AG04450 (cell line): Measurements from ENCODE around the gene N4BP2L2. TPM values are rescaled to one million over a fixed set of nuclear protein-coding genes. Genes with fewer than 3 reads are reported as not detected.

Experiments
- CTCF ChIA-PET: fragments of 300-600, 350-600 bp; formaldehyde crosslinking; extraction: SDS; loops from one replicate; lab custom pipeline; 2022; ENCODE audit warnings: antibody characterized with exemption, inconsistent platforms; lab: Charles Lee
- POLR2A ChIA-PET: fragments of 350-600 bp; formaldehyde crosslinking; extraction: SDS; loops from one replicate; lab custom pipeline; 2021; ENCODE audit warnings: antibody characterized with exemption, inconsistent platforms; lab: Yijun Ruan, JAX
- DNase-seq: peaks from one replicate; pipeline ENCODE4 v3.0.0-alpha.2; 2011; ENCODE audit warnings: low read depth, low spot score
- H3K27ac ChIP-seq: one replicate; pipeline ENCODE4 v1.5.1; 2012; ENCODE audit warnings: low read depth, low read length, control low read depth
- H3K27me3 ChIP-seq: one replicate; pipeline ENCODE4 v1.6.0; 2012; ENCODE audit warnings: low read length; ENCODE audit not compliant: control insufficient read depth, insufficient read depth
- H3K4me3 ChIP-seq: 2 replicates; pipeline ENCODE4 v1.5.1; 2011; ENCODE audit warnings: mild to moderate bottlenecking, low read depth, low read length, control low read depth
- H3K9me3 ChIP-seq: 2 replicates; pipeline ENCODE4 v1.5.1; 2012; ENCODE audit warnings: low read length; ENCODE audit not compliant: control insufficient read depth, insufficient read depth
- polyA plus RNA-seq: library from polyadenylated mRNA; depleted of rRNA; stranded (reverse); fragments of >200 nt; gene quantifications from 2 replicates; pipeline ENCODE4 v1.2.3, GENCODE V29; 2011
- TF ChIP-seq, protein P1 (sequence below): IDR thresholded peaks from 2 replicates; pipeline ENCODE4 v1.5.1; 2011; ENCODE audit warnings: low read depth, low read length, control low read depth, inconsistent platforms

Gene N4BP2L2
- polyA plus RNA-seq, 1 experiment: 74.5 TPM

DNA sequence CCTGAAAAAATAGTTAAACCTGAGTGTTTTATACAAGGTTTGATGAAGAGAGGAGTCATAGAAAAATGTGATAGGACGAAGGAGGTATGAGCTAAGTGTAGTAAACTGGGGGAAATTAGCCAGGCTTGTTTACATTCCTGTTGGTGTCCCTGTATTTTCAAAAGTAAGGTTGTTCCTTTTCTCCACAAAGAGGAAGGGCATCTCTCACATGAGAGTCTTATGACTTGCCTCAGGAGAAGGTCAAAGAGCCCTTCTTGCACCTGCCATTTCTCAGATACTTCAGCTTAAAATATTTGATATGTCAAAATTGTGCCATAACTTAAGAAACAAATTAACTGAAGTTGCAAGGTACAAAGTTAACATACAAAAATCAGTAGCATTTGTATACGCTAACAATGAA lies 3.6 kb upstream of the N4BP2L2 start:
- Histone ChIP-seq H3K4me3 (no peak overlapping the region), H3K9me3 (no peaks in the 10 kb centered on the region), H3K27me3 (peaks cover 4% of the 10 kb centered on the region), H3K27ac (no peak overlapping the region)
- TF ChIP-seq, protein P1, sequence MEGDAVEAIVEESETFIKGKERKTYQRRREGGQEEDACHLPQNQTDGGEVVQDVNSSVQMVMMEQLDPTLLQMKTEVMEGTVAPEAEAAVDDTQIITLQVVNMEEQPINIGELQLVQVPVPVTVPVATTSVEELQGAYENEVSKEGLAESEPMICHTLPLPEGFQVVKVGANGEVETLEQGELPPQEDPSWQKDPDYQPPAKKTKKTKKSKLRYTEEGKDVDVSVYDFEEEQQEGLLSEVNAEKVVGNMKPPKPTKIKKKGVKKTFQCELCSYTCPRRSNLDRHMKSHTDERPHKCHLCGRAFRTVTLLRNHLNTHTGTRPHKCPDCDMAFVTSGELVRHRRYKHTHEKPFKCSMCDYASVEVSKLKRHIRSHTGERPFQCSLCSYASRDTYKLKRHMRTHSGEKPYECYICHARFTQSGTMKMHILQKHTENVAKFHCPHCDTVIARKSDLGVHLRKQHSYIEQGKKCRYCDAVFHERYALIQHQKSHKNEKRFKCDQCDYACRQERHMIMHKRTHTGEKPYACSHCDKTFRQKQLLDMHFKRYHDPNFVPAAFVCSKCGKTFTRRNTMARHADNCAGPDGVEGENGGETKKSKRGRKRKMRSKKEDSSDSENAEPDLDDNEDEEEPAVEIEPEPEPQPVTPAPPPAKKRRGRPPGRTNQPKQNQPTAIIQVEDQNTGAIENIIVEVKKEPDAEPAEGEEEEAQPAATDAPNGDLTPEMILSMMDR: no peak
- ChIA-PET POLR2A (no interaction called here), CTCF (no interaction called here)
- no peak for DNase-seq

DNA sequence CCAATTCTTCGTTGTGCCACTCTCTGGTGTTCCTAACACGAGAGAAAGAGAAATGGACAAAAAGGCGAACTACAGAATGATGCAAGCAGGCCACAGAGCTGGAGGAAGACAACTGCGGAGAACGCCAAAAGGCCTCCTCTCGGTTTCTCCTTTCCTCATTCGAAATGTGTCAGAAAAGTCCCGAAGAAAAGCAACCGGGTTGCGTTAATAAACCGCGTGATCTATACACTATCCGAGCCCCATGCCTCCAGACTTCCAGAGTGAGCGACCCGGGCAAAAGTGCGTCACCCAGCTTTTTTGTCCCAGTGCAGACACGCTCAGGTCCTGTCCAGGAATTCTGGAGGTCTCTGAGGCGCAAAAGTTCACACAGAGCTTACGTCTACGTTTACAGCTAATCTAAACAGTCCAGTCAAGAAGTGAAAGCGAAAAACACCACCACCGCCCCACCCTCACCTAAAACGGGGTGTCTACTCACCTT lies 413 bp downstream of the N4BP2L2 start:
- ChIA-PET POLR2A (interaction anchor here (0.7 kb wide), 1 partner anchor 121 kb away, joined by 3 read pairs; no protein-coding TSS in a partner anchor), CTCF (interaction anchor here (1.0 to 1.9 kb wide), 2 partner anchors 43 to 628 kb away, joined by 3 to 7 read pairs; no protein-coding TSS in a partner anchor)
- Histone ChIP-seq H3K9me3 (no peaks in the 10 kb centered on the region), H3K27me3 (no peaks in the 10 kb centered on the region), H3K27ac (peak overlapping the region; percentile 88), H3K4me3 (peak overlapping the region; percentile 69)
- DNase-seq: no peak
- TF ChIP-seq, protein P1: no peak

DNA sequence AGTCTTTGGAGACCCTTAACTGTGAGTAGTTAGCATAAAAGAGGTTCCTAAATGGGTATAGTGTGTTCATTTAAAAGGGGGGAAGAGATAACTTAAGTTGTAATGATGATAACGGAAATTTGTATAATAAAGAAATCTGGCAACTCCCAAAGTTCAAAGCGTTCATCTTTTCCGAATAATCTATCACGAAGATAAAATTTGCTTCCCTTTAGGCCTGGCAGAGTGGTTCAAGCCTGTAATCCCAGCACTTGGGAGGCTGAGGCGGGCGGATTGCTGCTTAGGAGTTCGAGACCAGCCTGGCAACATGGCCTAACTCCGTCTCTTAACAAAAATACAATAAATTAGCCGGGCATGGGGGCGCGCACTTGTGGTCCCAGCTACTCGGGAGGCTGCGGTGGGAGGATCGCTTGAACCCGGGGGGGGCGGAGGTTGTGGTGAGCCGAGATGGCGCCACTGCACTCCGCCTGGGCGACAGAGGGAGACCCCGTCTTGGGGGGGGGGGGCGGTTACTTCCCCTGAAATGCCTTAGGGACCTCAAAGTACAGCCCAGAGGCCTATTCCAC lies 934 bp downstream of the N4BP2L2 start:
- CTCF ChIA-PET: interaction anchor here (1.1 to 1.9 kb wide), 3 partner anchors 43 to 628 kb away, joined by 3 to 7 read pairs (median 3); no protein-coding TSS in a partner anchor
- H3K4me3 ChIP-seq: peak overlapping the region; percentile 69
- peak overlapping the region; percentile 88 for H3K27ac ChIP-seq
- no peak for DNase-seq
- H3K27me3 ChIP-seq: no peaks in the 10 kb centered on the region
- TF ChIP-seq, protein P1: no peak
- POLR2A ChIA-PET: interaction anchor here (0.7 kb wide), 1 partner anchor 121 kb away, joined by 3 read pairs; no protein-coding TSS in a partner anchor
- no peaks in the 10 kb centered on the region for H3K9me3 ChIP-seq

DNA sequence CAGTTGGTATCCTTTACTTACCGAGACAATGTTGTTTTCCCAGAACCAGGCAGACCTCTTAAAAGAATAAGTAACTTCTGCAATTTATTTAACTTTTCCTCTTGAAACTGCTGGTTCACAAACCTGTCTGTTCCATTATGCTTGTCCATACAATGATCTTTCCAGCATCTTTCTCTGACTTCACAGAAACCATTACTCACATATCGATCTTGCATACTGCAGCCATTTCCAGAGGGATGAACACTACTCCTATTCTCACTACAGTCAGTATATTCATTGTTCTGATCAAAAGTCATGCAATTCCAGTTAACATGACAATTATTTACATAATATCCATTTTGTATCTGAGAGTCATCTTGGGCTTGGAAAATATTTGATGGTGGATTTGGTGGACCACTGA lies 2.8 kb downstream of the N4BP2L2 start:
- no peaks in the 10 kb centered on the region for H3K9me3 ChIP-seq
- no peaks in the 10 kb centered on the region for H3K27me3 ChIP-seq
- H3K4me3 ChIP-seq: no peak overlapping the region
- POLR2A ChIA-PET: no interaction called here
- TF ChIP-seq, protein P1: no peak
- no peak overlapping the region for H3K27ac ChIP-seq
- CTCF ChIA-PET: interaction anchor here (1.6 kb wide), 1 partner anchor 155 kb away, joined by 3 read pairs; no protein-coding TSS in a partner anchor
- DNase-seq: no peak

DNA sequence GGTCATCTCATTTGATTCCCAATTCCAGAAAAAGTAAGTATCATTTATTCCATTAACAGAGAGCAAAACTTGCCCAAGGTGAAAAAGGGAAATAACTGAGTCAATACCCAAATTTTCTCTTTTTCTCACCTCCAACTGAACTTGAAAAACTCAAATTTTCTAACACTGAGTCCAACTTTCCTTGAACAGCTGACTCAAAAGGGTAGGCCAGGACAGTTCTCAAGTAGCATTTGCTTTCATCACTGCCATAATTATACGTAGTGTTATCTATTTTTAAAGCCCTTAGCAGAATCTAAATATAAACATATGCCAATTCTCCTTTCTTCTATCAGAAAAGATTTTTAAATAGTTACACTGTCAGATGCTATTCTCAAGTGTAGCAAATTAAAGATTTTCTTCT lies 3.5 kb downstream of the N4BP2L2 start:
- DNase-seq: no peak
- TF ChIP-seq, protein P1: no peak
- no peaks in the 10 kb centered on the region for H3K27me3 ChIP-seq
- H3K4me3 ChIP-seq: no peak overlapping the region
- ChIA-PET CTCF (no interaction called here), POLR2A (no interaction called here)
- H3K27ac ChIP-seq: no peak overlapping the region
- no peaks in the 10 kb centered on the region for H3K9me3 ChIP-seq
